GM12892 (cell line): ENCODE results near the gene CORO7.

Experiments used
- DNase-seq: peaks from one replicate; pipeline ENCODE4 v3.0.0; 2011; ENCODE audit not compliant: insufficient read length
- FAIRE-seq: peaks from 2 replicates; lab custom pipeline; 2011; peaks lifted over from hg19 to GRCh38; lab: Jason Lieb, UNC
- POLR2A ChIP-seq: IDR thresholded peaks from 2 replicates; pipeline ENCODE4 v1.6.1; 2011; ENCODE audit warnings: low read depth, low read length, control low read depth
- POLR2AphosphoS5 ChIP-seq: IDR thresholded peaks from 2 replicates; pipeline ENCODE4 v1.6.1; 2011; ENCODE audit warnings: low read depth, low read length, control low read depth
- TAF1 ChIP-seq: IDR thresholded peaks from 2 replicates; pipeline ENCODE4 v1.6.1; 2011; ENCODE audit warnings: low read depth, mild to moderate bottlenecking, control low read depth, low read length, borderline replicate concordance

The CORO7 gene

DNA sequence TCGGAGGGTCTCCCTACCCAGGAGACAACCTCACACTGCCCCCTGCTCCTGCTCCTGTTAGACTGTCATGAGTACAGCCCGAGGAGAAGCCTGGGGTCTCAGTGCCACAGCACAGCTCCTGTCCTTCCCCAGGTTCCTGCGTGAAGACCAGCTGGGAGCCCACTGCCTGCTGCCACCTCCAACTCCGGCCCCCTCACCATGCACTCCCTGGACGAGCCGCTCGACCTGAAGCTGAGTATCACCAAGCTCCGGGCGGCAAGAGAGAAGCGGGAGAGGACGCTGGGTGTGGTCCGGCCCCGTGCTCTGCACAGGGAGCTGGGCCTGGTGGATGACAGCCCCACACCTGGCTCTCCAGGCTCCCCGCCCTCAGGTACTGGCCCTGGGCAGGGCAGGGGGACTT is 84.3 kb downstream of the CORO7 start:
- no peak for FAIRE-seq
- no peak for DNase-seq
- TF ChIP-seq POLR2A: no peak
- no peak for TF ChIP-seq TAF1
- no peak for TF ChIP-seq POLR2AphosphoS5

DNA sequence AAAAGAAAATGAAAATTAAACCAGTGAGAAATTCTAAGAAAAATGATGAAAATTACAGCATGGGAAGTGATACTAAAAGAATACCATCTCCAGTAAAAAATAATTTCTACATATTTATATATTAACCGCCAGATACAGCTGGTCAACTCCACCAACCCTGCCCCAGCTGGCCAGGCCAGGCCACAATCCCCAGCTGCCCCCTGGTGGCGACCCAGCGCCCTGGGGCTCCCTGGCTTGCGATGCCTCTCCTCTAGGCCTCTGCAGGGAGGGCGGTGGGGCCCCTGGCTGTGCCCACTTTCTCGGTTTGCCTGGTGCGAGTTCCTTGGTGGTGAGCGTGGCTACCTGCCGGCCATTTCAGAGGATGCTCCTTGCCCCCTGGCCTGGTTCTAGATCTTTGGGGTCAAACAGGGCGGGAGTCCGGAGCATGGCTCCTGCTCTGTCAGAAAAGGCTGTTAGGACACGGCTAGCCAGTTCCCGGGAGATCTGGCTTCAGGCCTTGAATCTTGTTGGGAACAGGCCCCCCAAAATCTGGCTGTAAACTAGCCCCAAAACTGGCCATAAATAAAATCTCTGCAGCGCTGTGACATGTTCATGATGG is 86.0 kb downstream of the CORO7 start:
- peak; percentile 94 for DNase-seq
- FAIRE-seq: peak; percentile 81
- no peak for TF ChIP-seq POLR2AphosphoS5
- TF ChIP-seq TAF1: no peak
- TF ChIP-seq POLR2A: no peak

DNA sequence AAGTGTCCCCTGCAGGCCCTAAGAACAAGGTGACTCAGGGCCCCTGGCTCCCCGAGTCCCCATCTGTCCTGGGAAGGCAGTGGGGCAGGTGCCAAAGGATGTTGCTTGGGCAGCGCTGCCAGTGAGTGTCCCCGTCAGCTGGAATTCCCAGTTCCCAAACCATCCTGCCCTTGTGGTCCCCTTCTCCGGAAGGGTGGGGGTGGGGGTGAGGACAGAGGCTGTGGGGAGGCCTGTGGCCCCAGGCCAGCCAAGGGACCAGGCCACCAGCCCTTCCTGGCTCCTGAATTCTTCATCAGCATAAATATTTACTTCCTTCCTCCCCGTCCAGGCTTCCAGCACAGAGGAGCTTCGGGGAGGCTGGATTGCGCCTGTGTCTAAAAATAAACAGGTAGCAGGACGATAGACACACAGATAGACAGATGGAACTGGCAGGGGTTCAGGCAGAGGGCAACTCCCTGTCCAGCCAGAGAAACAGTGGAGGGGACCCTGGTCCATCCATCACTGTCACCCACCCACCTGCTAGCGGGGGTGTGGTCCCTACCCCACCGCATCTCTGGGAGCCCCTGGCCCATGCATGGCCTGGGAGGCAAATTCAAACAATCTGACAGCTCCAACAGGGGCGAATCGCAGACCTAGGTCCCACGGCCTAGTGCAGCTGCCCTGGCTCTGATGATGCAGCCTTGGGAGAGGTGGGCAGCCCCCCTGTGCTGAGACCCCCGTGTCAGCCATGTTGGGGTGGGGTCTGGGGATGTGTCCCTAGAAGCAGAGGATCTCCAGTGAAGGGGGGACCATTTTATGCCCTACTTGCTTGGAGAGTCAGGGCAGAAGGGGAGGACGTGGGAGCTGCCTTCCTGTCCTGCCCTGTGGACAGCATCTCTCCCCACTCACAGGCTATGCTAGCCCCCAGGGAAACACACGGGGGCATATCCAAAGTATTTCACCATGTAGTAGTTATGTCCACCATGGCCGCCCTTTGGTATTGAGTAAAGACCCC is 87.3 kb downstream of the CORO7 start:
- TF ChIP-seq POLR2AphosphoS5 (no peak), POLR2A (no peak), TAF1 (no peak)
- FAIRE-seq: no peak
- DNase-seq: no peak

DNA sequence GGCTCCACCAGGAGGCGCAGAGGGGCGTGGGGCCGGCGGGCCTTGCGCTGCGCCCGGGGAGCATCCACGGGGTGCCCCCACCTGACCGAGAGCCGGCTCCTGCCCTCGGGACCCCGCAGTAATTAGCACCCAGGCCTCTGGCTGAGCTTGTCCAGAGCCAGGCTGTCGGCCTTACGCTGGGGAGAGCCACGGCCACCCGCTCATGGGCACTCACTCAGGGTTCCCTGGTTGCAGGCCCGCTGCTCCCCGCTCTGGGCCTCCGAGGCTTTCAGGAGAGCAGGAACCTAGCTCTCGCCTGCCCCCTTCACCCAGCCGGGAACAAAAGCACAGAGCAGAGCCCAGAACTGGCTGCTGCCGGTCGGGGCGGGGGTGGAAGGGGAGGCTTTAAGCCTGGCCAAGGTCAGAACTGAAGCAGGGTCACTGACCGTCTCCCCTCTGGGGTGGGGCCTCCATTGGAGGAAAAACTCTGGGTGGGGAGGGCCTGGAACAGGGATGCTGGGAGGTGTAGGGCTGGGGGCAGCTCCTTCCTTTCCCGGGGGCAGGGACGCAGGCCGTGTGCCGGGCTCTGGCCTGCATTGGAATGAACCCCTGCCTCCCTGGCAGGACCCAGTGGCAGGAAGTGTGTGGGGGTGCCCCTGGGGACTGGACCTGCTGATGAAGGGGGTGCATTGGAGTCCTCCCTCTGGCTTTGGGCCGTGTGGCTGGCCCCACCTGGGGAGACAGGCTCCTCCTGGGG is 88.2 kb downstream of the CORO7 start:
- FAIRE-seq: peak; percentile 57
- peak; percentile 77 for DNase-seq
- no peak for TF ChIP-seq POLR2AphosphoS5
- no peak; the same call in 1 of the 2 replicates for TF ChIP-seq POLR2A
- TF ChIP-seq TAF1: no peak

DNA sequence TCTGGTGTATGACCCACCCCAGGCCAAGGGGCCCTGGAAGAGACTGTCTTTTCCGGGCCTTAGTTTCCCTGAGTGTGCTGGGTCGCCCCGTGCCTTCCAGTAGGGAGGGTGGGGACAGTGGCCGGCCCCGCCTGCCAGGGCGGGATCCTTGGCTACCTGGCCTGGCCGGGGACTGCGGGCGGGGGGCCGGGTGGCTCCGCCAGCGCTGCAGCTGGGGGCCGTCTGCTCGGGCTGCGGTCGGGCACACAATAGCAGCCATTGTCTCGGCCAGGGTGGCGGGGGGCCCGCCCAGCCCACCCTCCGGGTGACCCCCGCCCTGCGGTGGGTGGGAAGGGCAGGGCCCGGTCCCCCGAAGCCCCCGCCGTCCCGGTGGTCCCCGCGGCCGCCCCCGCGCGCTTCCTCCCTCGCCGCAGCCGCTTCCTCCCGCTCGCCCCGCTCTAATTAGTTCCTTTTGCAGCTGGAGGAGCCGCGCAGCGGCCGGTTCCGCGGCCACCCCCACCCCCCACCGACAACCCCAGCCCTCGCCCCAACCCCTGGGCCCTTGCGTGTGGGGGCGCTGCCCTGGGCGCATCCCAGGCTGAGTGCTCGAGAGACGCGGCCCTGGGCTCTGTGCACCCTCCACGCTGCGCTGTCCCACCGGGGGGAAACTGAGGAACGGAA is 88.9 kb downstream of the CORO7 start:
- DNase-seq (no peak), FAIRE-seq (no peak)
- TF ChIP-seq POLR2AphosphoS5 (no peak), TAF1 (no peak), POLR2A (no peak)

DNA sequence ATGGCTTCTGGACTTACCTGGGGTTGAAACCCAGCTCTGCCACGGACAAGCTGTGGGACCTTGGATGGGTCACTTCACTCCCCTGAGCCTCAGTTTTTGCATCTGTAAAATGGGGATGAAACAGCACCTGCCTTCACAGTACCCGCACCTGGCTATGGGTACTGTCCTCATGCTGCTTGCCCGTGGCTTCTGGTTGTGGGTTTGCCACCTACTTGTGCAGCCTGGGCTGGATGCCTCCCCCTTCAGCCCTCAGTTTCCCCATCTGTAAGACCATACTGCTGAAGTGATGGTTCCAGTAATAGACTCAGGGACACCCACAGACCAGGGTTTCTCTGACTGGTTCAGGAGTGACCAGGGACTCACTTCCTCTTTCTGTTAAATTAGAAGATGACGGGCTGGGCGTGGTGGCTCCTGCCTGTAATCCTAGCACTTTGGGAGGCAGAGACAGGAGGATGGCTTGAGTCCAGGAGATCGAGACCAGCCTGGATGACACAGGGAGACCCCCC is 91.1 kb downstream of the CORO7 start:
- FAIRE-seq: no peak
- no peak for DNase-seq
- TF ChIP-seq POLR2AphosphoS5 (no peak), TAF1 (no peak), POLR2A (no peak)

DNA sequence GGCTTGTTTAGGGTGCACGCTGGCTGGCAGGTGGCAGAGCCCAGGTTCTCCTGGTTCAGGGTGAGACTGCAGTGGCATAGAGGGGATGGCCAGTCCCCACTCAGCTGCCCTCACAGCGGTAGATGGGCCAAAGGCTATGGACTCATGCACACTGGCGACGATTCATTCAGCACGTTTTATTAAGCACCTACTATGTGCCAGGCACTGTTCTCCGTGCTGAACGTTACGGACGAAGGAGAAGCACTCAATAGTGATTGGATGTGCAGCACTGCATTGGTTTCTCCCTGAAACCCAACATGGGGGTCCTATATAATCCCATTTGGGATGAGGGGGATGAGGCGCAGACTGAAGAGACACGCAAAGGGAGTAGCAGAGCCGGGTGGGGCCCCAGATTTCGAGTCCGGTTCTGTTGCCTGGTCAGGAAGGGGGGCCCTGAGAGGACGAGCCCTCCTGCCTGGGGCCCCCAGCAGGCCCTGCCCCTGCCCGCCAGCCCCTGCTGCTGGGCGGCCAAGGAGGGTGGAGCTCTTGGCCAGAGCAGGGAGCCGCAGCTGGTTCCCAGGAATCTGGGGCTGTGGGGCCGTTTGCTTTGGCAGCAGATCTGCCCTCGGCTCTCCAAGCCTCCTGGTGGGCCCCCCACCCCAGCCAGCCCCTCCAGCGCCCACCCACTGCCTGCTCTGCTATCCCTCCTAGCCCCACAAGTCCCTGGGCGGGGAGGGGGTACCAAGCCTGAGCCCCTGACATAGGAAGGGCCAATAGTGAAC is 91.7 kb downstream of the CORO7 start:
- FAIRE-seq (no peak), DNase-seq (no peak)
- TF ChIP-seq TAF1 (no peak), POLR2A (no peak), POLR2AphosphoS5 (no peak)

DNA sequence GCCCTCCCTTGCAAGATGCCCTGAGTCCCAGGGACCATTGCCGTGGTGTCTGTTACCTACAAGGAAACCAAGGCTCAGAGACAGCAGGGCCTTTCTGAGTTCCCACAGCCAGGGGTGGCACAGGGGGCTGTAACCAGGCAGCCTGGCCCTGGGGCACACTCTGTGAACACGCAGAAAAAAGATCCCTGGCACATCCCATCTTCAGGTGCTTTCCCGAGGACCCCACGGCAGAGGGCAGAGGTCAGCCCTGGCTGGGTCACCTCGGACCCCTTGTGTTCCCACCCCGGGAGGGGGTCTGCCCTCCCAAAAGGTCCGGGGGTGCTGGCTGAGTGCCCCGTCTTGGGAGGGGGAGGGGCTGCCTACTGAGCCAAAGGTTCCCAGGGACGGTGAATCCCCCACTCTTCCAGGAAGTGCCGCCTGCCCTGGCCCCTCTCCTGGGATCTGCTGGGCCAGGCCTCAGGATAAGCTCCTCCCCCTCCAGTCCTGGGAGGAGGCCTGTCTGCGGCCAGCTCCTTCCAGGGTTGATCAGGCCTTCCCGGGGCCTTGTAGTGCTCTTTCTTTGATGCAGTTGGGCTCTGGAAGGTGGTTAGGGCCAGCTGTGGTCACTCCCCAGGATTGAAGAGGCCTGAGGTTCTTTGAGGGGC is 92.4 kb downstream of the CORO7 start:
- no peak for DNase-seq
- TF ChIP-seq POLR2AphosphoS5: no peak
- TF ChIP-seq POLR2A: no peak
- TF ChIP-seq TAF1: no peak
- FAIRE-seq: no peak

DNA sequence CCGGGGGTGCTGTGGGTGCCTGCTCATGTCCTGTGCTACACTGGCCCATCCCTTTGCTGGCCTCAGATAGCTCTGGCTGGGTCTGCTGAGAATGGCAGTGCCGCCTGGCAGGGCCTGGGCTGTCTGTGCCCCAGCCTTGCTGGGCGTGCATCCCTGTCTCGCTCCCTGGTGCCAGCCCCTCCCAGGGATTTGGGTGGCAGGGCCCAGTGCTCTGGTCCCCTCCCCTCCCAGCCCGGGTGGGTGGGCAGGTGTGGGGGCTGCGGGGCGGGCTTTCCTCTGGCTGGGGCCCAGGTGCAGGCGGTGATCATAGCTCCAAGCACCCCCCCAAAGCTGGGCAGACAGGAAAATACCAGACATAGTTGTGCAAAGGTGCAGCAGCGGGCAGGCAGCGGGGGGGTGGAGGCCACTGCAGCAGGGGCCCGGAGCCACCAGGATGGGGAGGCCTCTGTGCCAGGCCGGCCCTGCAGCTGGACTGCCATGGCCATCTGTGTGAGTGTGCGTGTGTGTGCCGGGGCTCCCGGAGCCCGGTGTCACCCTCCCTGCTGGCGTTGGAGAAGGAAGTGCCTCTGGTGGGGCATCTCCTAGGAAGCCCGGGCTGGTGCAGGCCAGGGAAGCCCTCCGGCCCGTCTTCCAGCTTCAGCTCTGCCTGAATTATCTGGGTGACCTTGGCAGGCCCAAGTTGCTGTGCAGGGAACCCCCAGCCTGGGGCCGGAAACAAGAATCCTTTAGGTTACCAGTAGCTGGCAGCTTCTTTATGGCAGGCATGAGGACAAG is 93.1 kb downstream of the CORO7 start:
- DNase-seq (no peak), FAIRE-seq (no peak)

More for the DNA sequence above, 93.1 kb downstream of the CORO7 start:
- TF ChIP-seq POLR2A: no peak
- TF ChIP-seq POLR2AphosphoS5: no peak
- TF ChIP-seq TAF1: no peak
